NOMO-1 treated with dmso at 0.1 percent for 144 hours (cell line): ENCODE results near the gene WIF1.

ENCODE experiments used
- DNase-seq: peaks from one replicate; lab custom pipeline; 2025; ENCODE audit not compliant: unreplicated experiment; lab: John Stamatoyannopoulos, UW

Gene WIF1

DNA sequence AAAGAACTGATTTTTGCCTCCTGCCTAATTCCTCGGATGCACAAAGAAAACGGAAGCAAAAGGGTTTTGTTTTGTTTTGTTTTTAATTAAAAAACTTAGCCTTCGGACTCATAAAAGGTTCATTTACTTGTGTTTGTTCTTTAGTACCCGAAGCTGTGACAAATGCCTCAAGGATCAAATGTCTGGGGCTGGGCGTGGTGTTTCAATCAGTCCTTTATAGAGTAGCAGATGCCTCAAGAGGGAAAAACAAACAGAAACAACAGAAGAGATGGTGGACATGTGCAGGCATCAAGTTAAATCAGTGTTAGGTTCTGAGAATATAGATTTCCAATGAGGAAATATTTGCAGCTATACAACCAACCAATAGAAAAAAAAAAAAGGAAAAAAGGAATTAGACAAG lies 1.6 kb upstream of the WIF1 start:
- no peak for DNase-seq

DNA sequence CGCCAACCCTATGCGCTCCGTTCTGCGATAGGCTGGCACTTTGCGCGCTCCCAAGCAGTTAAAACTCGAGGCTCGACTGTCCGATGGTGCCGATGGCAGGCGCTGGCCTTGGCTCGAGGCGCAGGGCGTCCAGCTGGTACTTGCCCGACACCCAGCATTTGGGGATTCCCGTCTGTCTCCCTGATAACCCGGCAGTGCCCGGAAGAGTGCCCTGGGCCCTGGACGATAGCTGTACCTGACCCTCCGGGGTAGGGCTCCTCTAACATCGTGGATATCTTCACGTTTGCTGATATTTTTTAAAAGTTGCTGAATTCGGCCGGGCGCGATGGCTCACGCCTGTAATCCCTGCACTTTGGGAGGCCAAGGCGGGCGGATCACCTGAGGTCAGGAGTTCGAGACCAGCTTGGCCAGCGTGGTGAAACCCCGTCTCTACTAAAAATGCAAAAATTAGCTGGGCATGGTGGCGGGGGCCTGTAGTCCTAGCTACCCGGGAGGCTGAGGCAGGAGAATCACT lies 908 bp upstream of the WIF1 start:
- no peak for DNase-seq

DNA sequence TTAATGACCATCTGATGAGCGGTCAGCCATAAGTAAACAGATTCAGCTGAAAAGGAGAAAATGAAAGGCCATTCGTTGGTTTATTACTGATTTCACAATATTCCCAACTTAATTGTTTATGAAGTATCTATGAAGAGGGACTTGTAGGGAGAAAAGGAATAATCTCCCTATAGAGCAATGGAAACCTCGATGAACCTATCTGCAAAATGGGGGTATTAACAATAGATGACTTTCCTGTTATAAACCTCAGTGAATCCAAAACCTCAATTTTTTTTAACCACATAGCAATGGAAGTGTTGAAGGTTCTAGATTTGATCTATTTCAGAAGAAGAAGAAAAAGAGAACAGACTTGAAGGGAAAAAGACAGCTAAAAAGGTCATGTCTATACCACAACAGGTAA lies 2.0 kb downstream of the WIF1 start:
- DNase-seq = no peak

DNA sequence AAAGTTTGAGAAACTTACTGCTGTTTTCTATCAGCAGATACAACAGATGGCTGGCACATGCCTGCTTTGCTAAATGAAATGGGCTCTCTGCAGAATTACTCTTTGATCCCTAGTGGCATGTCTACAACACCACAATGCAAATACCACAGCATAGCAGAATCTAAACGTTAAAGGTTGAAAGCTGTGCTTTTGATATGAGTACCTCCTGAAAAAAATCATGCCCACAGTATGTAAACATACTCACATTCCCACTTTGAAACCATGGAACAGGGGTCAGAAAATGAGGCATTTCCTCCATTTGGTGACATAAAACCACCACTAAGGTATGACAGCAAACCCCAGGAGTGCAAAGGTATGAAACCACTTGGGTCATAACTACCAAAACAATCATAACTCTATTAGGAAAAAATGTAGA lies 7.5 kb downstream of the WIF1 start:
- DNase-seq = no peak

DNA sequence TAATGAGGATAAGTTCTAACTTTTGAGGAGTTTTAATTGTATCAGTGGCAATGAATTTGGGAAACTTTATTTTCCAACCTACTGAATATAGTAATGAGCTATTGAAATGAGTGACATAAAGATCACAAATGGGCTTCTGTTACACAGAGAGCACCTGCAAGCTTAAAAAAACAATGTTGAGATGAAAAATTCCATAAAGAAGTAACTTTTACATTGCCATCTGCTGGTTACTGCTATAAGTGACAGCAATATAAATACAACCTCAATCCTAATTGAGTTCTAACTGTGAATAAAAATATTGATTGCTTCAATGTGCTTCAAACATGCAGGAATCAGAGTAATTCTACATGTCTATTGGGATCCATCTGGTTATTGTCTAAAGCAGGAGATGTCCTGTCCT lies 14.2 kb downstream of the WIF1 start:
- DNase-seq = no peak

DNA sequence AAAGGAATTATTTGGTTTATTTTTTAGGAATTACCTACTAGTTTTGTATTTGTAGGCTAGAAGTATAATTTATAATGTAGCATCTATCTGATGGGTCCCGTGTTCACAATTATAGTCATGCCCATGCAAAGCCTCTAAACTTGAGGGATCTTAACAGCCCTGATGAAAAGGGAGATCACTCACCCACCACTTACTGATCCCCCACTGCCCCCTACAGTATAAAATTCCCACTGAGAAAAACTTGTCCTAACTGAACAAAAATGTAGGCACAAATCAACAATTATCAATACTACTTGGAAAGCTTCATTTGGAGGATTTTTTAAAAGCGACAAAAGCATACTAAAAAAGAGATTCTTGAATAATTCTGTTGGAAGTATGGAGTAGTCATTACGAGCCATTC lies 21.0 kb downstream of the WIF1 start:
- no peak for DNase-seq

DNA sequence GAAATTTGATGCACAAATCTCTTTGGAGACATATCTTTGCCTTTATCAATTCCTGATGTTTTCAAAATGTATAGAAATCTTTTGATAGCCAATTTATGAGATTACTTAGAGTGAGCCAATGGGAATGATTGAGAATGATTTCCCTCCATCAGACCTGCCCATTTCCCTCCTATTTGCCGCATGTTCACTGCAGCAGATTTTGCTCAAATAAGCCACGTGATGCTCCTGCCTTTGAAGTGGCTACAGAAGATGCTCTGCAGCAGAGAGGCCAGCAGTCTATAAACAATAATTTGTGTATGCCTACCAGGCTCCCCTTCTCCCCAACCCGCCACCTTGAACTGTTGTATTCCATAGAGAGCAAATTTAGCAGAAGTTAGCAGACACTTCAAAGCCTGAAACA lies 21.9 kb downstream of the WIF1 start:
- DNase-seq = no peak

DNA sequence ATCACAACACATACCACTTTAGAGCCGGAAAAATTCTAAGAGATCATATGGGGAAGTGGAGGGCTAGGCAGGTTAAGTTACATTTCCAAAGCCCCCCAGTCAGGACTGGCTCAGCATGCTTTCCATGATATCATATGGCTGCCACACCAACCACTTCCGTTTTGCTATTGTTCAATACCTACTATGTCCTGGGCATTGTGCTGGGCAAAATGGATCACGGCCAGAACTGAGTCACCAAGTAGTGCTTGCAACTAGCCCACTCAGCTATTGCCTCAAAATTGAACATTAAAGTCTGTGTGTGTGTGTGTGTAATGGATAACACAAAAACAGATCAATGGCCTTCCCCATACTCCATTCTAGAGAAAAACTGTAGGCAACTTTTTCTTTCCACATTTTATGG lies 22.7 kb downstream of the WIF1 start:
- no peak for DNase-seq

DNA sequence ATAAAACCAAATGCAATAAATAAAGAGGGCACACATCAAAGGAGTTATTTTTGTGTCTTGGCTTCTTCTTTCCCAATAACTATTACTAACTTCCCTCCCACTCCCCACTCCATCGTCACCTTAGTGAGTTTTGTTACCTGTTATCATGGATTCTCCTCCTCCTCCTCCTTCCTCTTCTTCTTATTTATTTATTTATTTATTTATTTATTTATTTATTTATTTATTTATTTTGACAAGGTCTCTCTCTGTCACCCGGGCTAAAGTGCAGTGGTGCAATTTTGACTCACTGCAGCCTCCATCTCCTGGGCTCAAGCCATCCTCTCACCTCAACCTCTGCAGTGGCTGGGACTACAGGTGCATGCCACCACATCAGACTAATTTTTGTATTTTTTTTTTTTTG lies 26.4 kb downstream of the WIF1 start:
- no peak for DNase-seq

DNA sequence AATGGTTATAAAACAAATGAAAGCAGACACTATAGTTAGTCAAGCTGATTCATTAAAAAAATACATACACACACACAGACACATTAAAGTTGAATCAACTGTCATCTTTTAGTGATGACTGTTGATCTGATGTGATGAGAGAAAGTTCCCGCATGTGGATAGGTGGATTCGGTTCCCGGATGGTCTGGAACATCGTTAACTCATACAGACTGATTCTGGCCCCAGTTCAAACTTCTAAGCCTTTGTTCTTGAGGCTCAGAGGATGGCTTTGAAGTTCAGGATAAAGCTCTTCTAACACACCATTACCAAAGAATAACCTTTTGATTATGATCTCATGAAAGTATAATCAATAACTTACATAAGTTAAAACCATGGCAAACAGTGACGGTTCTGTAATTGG lies 27.5 kb downstream of the WIF1 start:
- no peak for DNase-seq

DNA sequence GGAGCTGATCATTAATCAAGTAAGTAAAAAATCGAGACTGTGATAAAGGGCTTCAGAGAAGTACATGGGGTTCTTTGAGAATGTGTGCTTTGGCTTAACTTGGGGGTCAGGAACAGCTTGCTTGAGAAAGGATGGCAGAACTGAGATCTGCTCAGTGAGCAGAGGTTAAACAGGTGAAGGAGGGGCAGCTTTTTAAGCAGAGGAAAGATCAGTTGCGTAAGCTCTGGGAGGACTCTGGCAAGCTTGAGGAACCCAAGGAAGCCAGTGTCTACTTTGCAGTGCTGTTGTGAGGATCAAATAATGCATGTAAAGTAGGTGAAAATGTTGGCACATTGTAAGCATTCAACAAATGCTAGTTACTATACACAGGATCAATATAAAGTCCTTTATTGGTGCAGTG lies 30.6 kb downstream of the WIF1 start:
- DNase-seq = no peak

DNA sequence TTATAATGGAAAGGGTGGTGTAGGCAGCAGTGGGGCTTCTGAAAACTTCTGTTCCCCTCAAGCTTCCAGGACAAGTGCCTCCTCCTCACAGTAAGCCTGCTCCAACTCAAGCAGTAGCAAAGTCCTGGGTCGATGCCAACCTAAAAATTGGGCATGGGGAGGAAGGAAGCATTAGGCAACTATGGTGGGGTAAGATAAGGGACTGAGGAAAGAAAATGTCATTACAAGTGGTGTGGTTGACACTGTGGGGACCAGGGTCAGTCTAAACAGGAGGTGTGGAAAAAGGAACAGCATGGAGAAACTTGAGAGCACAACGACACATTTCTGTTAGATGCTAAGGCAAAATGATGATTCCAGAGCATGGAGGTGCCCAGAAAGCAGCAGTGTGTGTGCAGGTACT lies 34.9 kb downstream of the WIF1 start:
- DNase-seq = no peak

DNA sequence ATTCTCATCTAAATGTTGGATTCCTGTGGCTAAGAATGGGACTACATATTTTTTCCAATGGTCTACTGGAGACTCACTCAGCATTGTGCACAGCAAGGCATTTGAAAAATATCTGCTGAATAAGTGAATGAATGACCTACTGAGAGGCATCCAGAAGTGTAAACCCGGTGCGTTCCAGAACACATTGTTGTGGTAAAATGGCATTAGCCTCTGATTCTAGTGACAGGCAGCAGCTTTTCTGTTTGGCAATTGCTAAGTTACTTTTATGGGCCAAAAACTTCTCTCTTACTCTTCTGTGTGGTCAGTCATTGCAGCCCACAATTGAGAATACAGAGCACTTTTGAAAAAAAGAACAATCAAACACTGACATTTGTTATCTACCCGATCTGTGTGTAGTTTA lies 36.5 kb downstream of the WIF1 start:
- DNase-seq = no peak

DNA sequence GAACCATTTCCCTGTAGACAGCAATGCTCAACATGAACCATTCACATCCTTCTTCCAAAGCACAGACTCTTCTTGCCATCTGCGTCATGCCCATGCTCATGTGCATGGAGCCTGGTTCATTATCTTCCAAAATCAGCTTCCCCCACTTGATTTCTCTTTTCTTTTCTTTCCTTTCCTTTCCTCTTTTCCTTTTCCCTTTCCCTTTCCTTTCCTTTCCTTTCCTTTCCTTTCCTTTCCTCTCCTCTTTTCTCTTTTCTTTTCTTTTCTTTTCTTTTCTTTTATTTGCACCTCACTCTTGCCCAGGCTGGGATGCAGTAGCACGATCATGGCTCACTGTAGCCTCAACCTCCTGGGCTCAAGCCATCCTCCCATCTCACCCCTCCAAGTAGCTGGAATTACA lies 37.5 kb downstream of the WIF1 start:
- no peak for DNase-seq

DNA sequence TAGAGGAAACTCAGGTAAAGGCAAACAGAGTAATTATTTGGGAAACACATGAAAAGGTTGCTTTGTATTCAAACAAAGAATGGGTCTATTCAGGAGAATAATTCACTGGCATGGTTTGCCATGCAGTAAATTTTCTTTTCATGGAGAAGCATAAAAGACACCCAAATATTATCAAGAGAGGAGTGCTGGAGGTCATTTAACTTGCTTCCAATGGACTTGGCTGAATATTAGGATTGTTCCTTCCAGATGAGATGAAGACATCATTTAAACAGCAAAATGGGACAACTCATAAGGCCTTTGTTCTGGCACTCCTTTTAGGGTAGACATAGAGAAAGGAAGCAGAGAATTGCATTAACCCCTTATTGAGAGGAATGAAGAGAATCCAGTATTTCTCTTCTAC lies 38.7 kb downstream of the WIF1 start:
- DNase-seq = no peak

DNA sequence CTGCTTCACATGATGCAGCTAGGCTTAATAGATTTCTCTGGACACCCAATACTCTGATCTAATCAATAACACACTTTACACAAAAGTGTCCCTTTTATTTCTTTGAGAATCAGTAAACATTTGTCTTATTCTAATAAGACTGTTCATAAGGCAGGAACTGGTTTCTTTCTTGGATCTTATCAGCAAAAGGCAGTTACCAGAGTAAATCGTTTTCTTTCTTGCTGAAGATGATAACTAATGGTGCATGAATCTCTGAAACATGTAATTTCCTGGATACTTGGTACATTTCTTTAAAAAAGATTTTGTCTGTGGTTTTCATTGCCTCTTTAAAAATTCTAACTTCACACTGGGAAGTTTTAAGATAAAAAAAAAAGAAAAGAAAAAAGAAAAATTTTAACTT lies 39.6 kb downstream of the WIF1 start:
- DNase-seq = no peak

DNA sequence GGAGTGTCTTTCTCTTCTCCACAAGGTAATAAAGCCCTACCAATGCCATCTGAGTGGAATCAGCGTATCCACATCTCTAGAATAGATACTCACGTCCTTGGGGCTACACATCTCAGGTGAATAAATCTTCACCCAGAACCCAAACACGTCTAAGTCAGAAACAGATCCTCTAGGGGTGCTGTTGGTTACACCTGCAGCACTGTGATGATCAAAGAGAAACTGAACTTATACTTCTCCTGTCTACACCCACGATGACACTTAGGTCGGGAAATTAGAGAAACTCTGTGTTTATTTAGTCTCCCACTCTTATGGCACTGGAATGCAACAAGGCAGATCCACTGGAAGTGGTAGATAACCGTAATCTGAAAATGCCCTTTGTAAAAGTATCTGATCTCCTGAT lies 46.2 kb downstream of the WIF1 start:
- DNase-seq = no peak

DNA sequence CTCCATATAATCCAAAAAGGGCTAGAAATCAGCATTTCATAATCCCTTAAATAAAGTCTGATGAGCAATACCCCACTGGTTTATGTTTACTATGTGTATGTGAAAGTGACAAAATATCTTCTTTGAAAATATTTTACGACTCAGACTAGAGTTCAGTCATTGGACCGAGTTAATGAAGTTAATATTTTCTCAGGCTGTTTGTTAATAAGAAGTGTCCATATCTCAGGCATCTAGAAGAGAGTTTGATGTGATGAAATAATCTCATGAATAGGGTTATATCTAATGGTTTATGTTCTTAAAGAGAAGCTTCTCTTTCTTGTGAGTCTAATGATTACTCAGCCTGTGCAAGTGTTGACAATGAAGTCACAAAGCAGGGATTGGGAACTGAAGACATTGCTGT lies 51.8 kb downstream of the WIF1 start:
- no peak for DNase-seq

DNA sequence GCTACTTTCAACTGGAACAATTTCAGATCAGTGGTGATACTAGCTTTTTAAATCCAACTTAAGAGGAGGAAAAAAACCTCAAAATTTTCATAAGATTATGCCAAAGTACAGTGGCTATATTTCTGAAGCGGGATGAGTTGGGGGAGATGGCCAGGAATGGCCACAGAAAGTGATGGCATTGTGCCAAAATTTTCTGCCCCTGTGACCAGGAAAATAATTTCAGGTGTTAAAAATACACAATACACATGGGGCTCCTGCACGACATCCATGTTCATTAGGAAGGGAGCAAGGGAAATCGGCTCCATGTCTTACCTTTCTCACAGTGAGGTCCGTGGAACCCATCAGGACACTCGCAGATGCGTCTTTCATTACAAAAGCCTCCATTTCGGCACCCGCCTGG lies 53.7 kb downstream of the WIF1 start:
- no peak for DNase-seq

DNA sequence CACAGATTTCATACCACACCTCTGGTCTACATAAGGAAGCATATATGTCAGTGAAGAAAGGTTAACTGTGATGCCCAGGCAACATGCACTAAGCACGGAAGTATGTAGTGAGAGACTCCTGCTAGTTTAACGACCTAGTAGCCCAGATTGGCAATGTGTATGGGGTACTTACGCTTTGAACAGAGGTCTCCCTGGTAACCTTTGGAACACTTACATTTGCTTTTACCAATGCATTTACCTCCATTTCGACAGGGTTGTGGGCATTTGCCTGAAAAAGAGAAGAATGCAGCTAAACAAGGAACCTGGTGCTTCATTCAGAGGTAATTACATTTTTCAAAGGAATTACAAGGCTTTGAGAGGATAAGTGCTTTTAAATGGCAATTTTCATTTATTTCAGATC lies 65.2 kb downstream of the WIF1 start:
- DNase-seq = no peak

DNA sequence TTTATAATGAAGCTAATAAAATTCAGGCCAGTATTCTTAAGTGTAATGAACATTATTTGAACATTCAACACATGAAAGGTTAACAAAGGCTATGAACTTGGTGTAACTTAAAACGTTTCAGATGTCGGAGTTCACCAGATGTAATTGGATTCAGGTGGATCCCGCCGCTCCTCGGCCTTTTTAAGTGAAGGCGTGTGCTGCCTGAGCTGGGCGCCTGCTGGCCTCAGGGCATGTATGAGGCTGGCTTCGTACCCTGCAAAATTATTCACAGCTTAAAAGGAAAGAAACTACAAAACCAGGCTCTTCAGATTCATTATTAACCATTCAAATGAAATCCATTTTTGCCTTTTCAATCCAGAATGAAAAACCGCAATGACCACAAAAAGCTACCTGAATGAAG lies 69.9 kb downstream of the WIF1 start:
- no peak for DNase-seq

DNA sequence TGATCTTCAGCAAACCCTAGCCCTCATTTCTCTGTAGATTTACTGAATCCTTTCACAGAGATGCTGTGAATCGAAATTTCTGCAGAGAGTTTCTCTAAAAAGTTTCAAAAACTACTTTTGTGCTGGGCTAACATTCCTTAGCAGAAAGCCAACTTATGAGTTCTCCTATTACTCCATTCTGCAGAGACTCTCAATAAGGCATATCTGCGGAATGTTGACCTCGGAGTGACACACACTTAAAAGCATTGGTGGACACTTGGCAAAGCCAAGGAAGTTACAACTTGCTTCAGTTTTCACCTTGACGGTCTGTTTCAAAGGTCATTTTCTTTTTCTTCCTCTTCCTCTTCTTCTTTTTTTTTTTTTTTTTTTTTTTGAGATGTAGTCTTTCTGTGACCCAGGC lies 75.8 kb downstream of the WIF1 start:
- no peak for DNase-seq

DNA sequence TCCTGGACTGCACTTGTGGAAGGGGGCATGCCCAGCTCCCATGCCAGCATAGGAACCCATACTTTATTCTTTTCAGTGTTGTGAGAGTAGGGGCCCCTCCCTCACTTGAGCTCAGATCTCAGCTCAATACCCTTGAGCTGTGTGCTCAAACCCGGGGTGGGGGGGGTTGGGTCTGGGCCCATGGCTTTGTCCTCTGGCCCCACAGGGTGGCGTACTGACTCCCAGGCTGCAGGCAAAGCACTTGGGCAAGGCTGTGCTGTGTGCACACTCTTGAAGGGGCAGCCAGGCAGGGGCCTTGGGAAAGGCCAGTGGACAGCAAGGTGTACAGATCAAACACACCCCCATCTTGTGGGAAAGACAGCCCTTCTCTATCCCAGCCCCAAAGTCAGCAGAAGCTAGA lies 81.8 kb downstream of the WIF1 start:
- DNase-seq = no peak

DNA sequence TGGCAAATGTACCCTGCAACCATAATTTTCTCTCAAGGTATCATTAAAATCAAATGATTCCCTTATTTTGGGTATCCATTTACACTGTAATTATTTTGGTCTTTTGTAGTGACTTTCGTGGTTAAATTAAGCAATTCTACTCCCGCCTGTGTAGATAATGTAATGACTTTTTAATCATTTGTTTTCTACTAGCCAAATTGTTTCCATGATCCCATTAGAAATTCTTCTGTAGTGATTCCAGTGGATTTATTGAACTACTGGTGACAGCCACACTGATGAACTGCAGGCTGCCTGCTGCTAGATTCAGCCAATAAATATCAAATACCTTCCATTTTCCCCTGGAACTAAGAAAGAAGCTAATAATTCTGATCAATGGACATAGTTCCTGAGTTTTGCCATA lies 96.0 kb downstream of the WIF1 start:
- DNase-seq = no peak
